Suprapubic skin (tissue), 4 donors: Measurements from ENCODE around the gene LRRIQ1. TPM values are rescaled to one million over a fixed set of nuclear protein-coding genes. Genes with fewer than 3 reads are reported as not detected.

ENCODE experiments used
- DNase-seq, 2 donors: peaks; one replicate each; pipeline ENCODE4 v3.0.0-alpha.2; 2019; ENCODE audit warnings: low spot score in 2 of 2
- H3K27ac ChIP-seq: fragments of 200-600 bp; sonication (generic); one replicate; pipeline ENCODE4 v1.5.1; 2019
- H3K27me3 ChIP-seq: fragments of 200-600 bp; sonication (generic); one replicate; pipeline ENCODE4 v1.5.1; 2019
- H3K36me3 ChIP-seq: fragments of 200-600 bp; sonication (generic); one replicate; pipeline ENCODE4 v1.5.1; 2019
- H3K4me1 ChIP-seq: fragments of 200-600 bp; sonication (generic); one replicate; pipeline ENCODE4 v1.5.1; 2019
- H3K4me3 ChIP-seq: fragments of 200-600 bp; sonication (generic); one replicate; pipeline ENCODE4 v1.5.1; 2019; ENCODE audit warnings: mild to moderate bottlenecking
- H3K9me3 ChIP-seq: fragments of 200-600 bp; sonication (generic); one replicate; pipeline ENCODE4 v1.5.1; 2019
- EP300 ChIP-seq: sonication (generic); formaldehyde crosslinking; IDR thresholded peaks from one replicate; pipeline ENCODE4 v1.6.1; 2017; ENCODE audit warnings: antibody characterized with exemption
- POLR2A ChIP-seq, 2 donors: fragments of 450-650 bp; IDR thresholded peaks; one replicate each; pipeline ENCODE4 v1.6.1; 2017; ENCODE audit warnings: antibody characterized with exemption in 2 of 2, mild to moderate bottlenecking in 2 of 2, moderate library complexity in 2 of 2
- POLR2AphosphoS5 ChIP-seq, 3 donors: sonication (generic); formaldehyde crosslinking; IDR thresholded peaks; one replicate each; pipeline ENCODE4 v1.6.1; 2017; ENCODE audit warnings: antibody characterized with exemption in 3 of 3
- WGBS: methylation state at CpG from one replicate; pipeline ENCODE4 v1.1.5; 2018; 5-methylcytosine and 5-hydroxymethylcytosine counted together
- total RNA-seq, 4 donors: library from RNA; depleted of rRNA; stranded (reverse); fragments of >200 nt; gene quantifications; one replicate each; pipeline ENCODE4 v1.1.0, GENCODE V29; 2016
- TF ChIP-seq, protein P1 (sequence below), 2 donors: fragments of 200-600 bp in 1 of 2; fragments of 450-650 bp in 1 of 2; sonication (generic) in 1 of 2; IDR thresholded peaks; one replicate each; pipeline ENCODE4 v1.5.1; 2016 to 2019; ENCODE audit warnings: antibody characterized with exemption in 2 of 2, mild to moderate bottlenecking in 1 of 2, moderate library complexity in 1 of 2

Gene LRRIQ1
- total RNA-seq, 4 donors from 2014 or later: 0.16 TPM; not detected in 3

DNA sequence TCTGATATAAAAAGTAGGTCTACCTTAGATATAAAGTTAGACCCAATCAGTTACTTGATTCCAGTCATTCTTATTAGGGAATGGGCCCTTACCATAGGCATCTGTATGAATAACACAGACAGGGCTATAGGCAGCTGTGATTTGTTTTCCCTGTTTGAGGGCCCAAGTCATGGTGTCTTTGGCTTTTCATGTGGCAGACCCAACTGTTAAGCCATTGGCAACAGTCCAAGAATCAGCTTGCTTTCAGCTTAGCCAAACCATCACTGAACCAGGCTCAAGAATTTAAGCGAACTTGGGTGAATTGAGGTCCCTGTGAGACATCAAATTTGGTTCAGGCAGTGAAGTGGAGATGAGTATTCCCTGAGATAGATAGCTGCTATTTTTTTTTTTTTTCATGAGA, 111.2 kb downstream of the LRRIQ1 start:
- TF ChIP-seq EP300: no peak
- TF ChIP-seq, protein P1, sequence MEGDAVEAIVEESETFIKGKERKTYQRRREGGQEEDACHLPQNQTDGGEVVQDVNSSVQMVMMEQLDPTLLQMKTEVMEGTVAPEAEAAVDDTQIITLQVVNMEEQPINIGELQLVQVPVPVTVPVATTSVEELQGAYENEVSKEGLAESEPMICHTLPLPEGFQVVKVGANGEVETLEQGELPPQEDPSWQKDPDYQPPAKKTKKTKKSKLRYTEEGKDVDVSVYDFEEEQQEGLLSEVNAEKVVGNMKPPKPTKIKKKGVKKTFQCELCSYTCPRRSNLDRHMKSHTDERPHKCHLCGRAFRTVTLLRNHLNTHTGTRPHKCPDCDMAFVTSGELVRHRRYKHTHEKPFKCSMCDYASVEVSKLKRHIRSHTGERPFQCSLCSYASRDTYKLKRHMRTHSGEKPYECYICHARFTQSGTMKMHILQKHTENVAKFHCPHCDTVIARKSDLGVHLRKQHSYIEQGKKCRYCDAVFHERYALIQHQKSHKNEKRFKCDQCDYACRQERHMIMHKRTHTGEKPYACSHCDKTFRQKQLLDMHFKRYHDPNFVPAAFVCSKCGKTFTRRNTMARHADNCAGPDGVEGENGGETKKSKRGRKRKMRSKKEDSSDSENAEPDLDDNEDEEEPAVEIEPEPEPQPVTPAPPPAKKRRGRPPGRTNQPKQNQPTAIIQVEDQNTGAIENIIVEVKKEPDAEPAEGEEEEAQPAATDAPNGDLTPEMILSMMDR (IDR thresholded peaks at IDR 0.05): no peak
- no peak for TF ChIP-seq POLR2A (IDR thresholded peaks at IDR 0.05)
- no peak for TF ChIP-seq POLR2AphosphoS5 (IDR thresholded peaks at IDR 0.05)
- H3K4me1 ChIP-seq: no peaks in the 10 kb centered on the region
- H3K36me3 ChIP-seq: no peaks in the 10 kb centered on the region
- H3K9me3 ChIP-seq: no peaks in the 10 kb centered on the region
- no peak for DNase-seq
- 100% methylated on average over 1 of the region's 1 CpG for WGBS
- H3K27me3 ChIP-seq: no peaks in the 10 kb centered on the region
- no peak overlapping the region for H3K4me3 ChIP-seq
- H3K27ac ChIP-seq: no peak overlapping the region

DNA sequence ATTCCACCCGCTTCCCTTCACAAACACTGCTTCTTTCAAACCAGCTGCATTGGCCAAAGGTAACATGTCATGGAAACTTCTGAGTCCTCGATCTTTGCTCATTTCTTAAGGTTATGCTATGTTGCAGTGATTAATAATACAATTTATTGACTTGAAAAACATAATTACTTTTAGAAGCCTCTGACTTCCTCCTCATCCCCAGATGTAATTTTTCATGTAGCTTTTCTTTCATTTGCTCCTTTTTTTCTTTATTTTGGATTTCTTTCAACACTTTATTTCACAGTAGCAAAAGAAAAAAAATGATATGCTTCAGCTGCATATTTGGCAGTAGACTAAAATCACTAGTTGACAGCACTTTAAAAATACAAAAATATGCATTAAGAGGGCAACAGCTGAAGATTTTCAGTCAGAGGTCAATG, 116.2 kb downstream of the LRRIQ1 start:
- Histone ChIP-seq H3K27ac (no peak overlapping the region), H3K27me3 (no peaks in the 10 kb centered on the region), H3K4me3 (no peak overlapping the region), H3K36me3 (no peaks in the 10 kb centered on the region), H3K4me1 (no peaks in the 10 kb centered on the region), H3K9me3 (no peaks in the 10 kb centered on the region)
- no peak for DNase-seq
- TF ChIP-seq, protein P1 (IDR thresholded peaks at IDR 0.05): no peak
- TF ChIP-seq POLR2A (IDR thresholded peaks at IDR 0.05): no peak
- TF ChIP-seq EP300: no peak
- no peak for TF ChIP-seq POLR2AphosphoS5 (IDR thresholded peaks at IDR 0.05)
- WGBS: 61% methylated on average over 2 of the region's 2 CpGs

DNA sequence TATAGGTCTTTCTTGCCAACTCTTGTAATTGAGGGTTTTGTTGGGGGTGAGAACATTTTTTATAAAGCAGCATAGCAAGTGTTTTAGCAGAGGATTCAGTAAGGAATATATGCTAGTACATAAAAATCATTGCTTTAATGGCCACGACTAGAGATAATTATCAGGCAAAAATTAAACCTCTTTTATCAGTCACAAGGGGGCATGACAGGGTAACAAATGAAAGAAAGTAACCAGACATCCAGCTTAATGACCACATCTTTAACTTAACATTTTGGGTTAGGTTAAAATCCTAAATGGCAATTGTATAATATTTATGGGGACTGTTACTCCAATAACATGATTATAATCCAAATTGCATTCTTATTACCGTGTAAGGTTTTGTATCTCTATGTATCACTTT, 119.6 kb downstream of the LRRIQ1 start:
- Histone ChIP-seq H3K27me3 (no peaks in the 10 kb centered on the region), H3K4me3 (no peak overlapping the region), H3K4me1 (no peaks in the 10 kb centered on the region), H3K9me3 (no peaks in the 10 kb centered on the region), H3K27ac (no peak overlapping the region), H3K36me3 (no peaks in the 10 kb centered on the region)
- no peak for DNase-seq
- no peak for TF ChIP-seq EP300
- no peak for TF ChIP-seq POLR2A (IDR thresholded peaks at IDR 0.05)
- no peak for TF ChIP-seq POLR2AphosphoS5 (IDR thresholded peaks at IDR 0.05)
- TF ChIP-seq, protein P1 (IDR thresholded peaks at IDR 0.05): no peak
- WGBS: 39% methylated on average over 2 of the region's 2 CpGs

DNA sequence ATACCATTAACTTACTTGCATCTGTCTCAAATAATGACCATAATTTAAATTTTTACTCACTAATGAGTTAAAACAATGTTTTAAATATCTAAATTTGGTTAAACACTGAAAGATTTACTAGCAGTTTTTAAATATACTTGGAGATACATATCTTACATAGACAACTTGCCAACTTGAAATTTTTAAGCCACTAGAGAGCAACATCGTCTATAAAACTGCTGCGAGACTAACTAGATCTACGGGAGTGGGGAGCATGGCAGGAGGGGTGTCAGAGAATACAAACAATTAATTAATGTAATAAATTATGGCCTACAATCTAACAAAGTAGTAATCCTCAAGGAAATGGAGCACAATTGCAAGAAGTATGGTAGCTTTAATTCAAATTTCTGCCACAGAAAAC, 120.4 kb downstream of the LRRIQ1 start:
- no peaks in the 10 kb centered on the region for H3K27me3 ChIP-seq
- WGBS: 40% methylated on average over 3 of the region's 3 CpGs
- no peak overlapping the region for H3K27ac ChIP-seq
- no peak for DNase-seq
- H3K36me3 ChIP-seq: no peaks in the 10 kb centered on the region
- TF ChIP-seq EP300 (no peak), POLR2AphosphoS5 (IDR thresholded peaks at IDR 0.05) (no peak), POLR2A (IDR thresholded peaks at IDR 0.05) (no peak)
- TF ChIP-seq, protein P1 (IDR thresholded peaks at IDR 0.05): no peak
- no peak overlapping the region for H3K4me3 ChIP-seq
- no peaks in the 10 kb centered on the region for H3K4me1 ChIP-seq
- H3K9me3 ChIP-seq: no peaks in the 10 kb centered on the region

DNA sequence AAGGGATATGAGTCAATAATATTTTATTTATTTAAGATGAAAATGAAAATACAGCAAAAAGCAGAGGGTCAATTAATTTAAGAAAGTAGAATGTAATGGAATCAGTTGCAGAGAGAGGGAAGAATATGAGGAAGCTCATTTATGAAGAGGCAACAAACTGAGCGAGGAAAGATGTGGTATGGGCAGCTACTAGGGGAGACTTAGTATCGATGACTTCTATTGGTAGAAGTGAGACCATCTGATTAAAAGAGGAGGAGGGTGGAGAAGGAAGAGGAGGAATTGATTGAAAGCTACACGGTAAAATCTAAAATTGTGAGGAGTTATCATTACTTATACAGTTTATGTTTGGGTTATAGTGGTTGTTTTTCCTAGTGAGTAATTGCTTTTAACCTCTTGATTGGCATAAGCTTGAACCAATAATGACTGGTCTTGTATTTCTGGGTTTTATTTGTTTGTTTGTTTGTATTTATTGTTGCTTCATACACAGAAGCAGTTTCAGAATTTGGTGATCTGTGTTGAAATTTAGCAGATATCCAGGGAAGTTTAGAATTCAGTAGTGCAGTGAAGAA, 121.0 kb downstream of the LRRIQ1 start:
- 85% methylated on average over 3 of the region's 3 CpGs for WGBS
- H3K27me3 ChIP-seq: no peaks in the 10 kb centered on the region
- no peak overlapping the region for H3K4me3 ChIP-seq
- no peaks in the 10 kb centered on the region for H3K9me3 ChIP-seq
- no peaks in the 10 kb centered on the region for H3K4me1 ChIP-seq
- H3K36me3 ChIP-seq: no peaks in the 10 kb centered on the region
- no peak overlapping the region for H3K27ac ChIP-seq
- no peak for DNase-seq
- no peak for TF ChIP-seq POLR2A (IDR thresholded peaks at IDR 0.05)
- no peak for TF ChIP-seq EP300
- no peak for TF ChIP-seq POLR2AphosphoS5 (IDR thresholded peaks at IDR 0.05)
- TF ChIP-seq, protein P1 (IDR thresholded peaks at IDR 0.05): no peak
